ENCODE results near the gene NTN5. TPM values are rescaled to one million over a fixed set of nuclear protein-coding genes. Genes with fewer than 3 reads are reported as not detected.

Gene NTN5
- total RNA-seq, 3 donors from 2014 or later (not counting 1 experiment from before 2014, with no cell fraction given) = 1.3 to 3.4 (median 2.1) TPM

DNA sequence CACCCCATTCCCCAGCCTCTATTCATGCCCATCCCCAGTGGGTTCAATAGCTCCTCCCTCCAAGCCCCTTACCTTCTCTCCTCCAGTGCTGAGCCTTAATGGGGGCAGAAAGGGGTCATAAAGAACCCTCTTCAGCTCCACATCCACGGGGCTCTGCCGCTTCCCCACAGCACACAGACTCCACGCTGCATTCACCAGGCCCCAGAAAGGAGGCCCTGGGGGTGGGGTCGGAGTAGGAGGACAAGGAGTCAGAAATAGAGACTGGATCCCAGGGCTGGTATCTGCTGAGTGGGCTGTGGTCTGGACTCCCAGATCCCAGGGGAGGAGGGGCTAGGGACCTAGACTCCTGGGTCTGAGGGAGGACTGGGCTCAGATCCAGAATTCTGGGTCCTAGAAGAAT, 28.5 kb downstream of the NTN5 start:
- Mint-ChIP-seq H3K27me3 (ENCODE audit: low read depth in 2 of 2) (peaks cover 0 to 3% of the 10 kb centered on the region in 2 donors), H3K4me3 (peak overlapping the region; percentile 31), H3K36me3 (no peaks in the 10 kb centered on the region), H3K4me1 (peaks cover 24 to 39% of the 10 kb centered on the region in 2 donors), H3K9me3 (no peaks in the 10 kb centered on the region), H3K27ac (peak overlapping the region in 1 of 2 donors; percentile 95)
- H3K4me1 ChIP-seq (ENCODE audit: control insufficient read depth, insufficient read depth, low read length) = peaks cover 51% of the 10 kb centered on the region
- no peaks in the 10 kb centered on the region for H3K27me3 ChIP-seq (ENCODE audit: control insufficient read depth, insufficient read depth, low read length)
- no peaks in the 10 kb centered on the region for H3K36me3 ChIP-seq (ENCODE audit: control insufficient read depth, insufficient read depth, low read length)
- intact Hi-C loops (cut with micrococcal nuclease) = loop anchor here (10.0 kb wide), 1 partner anchor 320 kb away; the partner anchor contains the start of gene FTL
- no peak overlapping the region for H3K4me3 ChIP-seq (ENCODE audit: low read length)
- TF ChIP-seq, protein P1, sequence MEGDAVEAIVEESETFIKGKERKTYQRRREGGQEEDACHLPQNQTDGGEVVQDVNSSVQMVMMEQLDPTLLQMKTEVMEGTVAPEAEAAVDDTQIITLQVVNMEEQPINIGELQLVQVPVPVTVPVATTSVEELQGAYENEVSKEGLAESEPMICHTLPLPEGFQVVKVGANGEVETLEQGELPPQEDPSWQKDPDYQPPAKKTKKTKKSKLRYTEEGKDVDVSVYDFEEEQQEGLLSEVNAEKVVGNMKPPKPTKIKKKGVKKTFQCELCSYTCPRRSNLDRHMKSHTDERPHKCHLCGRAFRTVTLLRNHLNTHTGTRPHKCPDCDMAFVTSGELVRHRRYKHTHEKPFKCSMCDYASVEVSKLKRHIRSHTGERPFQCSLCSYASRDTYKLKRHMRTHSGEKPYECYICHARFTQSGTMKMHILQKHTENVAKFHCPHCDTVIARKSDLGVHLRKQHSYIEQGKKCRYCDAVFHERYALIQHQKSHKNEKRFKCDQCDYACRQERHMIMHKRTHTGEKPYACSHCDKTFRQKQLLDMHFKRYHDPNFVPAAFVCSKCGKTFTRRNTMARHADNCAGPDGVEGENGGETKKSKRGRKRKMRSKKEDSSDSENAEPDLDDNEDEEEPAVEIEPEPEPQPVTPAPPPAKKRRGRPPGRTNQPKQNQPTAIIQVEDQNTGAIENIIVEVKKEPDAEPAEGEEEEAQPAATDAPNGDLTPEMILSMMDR (IDR thresholded peaks at IDR 0.05) = no peak
- WGBS (ENCODE audit: insufficient coverage) = 81% methylated on average over 4 of the region's 4 CpGs
- no peak overlapping the region for H3K27ac ChIP-seq (ENCODE audit: low read length)
- ATAC-seq (no peak), DNase-seq (no peak)
- H3K9me3 ChIP-seq (ENCODE audit: control insufficient read depth, insufficient read depth, low read length) = no peaks in the 10 kb centered on the region

DNA sequence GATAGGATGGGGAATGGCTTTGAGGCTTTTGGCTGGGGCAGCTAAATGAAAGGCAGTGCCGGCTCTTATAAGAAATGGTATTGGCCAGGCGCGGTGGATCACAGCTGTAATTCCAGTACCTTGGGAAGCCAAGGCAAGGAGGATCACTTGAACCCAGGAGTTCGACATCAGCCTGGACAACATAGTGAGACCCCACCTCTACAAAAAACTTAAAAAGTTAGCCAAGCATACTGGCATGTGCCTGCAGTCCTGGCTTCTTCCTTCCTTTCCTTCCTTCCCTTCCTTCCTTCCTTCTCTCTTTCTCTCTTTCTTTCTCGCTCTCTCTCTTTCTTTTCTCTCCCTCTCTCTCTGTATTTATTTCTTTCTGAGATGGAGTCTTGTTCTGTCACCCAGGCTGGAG, 30.0 kb downstream of the NTN5 start:
- Mint-ChIP-seq H3K27ac (no peak overlapping the region), H3K27me3 (ENCODE audit: low read depth in 2 of 2) (peaks cover 0 to 3% of the 10 kb centered on the region in 2 donors), H3K4me3 (no peak overlapping the region), H3K9me3 (peaks cover 0 to 4% of the 10 kb centered on the region in 2 donors), H3K4me1 (peaks cover 28 to 48% of the 10 kb centered on the region in 2 donors), H3K36me3 (no peaks in the 10 kb centered on the region)
- no peak overlapping the region for H3K4me3 ChIP-seq (ENCODE audit: low read length)
- no peaks in the 10 kb centered on the region for H3K36me3 ChIP-seq (ENCODE audit: control insufficient read depth, insufficient read depth, low read length)
- H3K27ac ChIP-seq (ENCODE audit: low read length) = no peak overlapping the region
- no peaks in the 10 kb centered on the region for H3K27me3 ChIP-seq (ENCODE audit: control insufficient read depth, insufficient read depth, low read length)
- ATAC-seq = no peak
- TF ChIP-seq, protein P1 (IDR thresholded peaks at IDR 0.05) = no peak
- 93% methylated on average over 5 of the region's 5 CpGs for WGBS (ENCODE audit: insufficient coverage)
- no peak for DNase-seq
- intact Hi-C loops (cut with micrococcal nuclease) = loop anchor here (10.0 kb wide), 1 partner anchor 322 kb away; the partner anchor contains the start of gene FTL
- no peaks in the 10 kb centered on the region for H3K9me3 ChIP-seq (ENCODE audit: control insufficient read depth, insufficient read depth, low read length)
- peaks cover 52% of the 10 kb centered on the region for H3K4me1 ChIP-seq (ENCODE audit: control insufficient read depth, insufficient read depth, low read length)

GRCh38 chr19:48641850-48642249, 31.0 kb downstream of the NTN5 start:
- Mint-ChIP-seq H3K27ac (no peak overlapping the region), H3K4me3 (no peak overlapping the region)

More at GRCh38 chr19:48641850-48642249, 31.0 kb downstream of the NTN5 start:
- H3K4me3 ChIP-seq (ENCODE audit: low read length) = no peak overlapping the region
- H3K4me1 Mint-ChIP-seq = peaks cover 32 to 48% of the 10 kb centered on the region in 2 donors
- H3K9me3 ChIP-seq (ENCODE audit: control insufficient read depth, insufficient read depth, low read length) = no peaks in the 10 kb centered on the region
- H3K27me3 Mint-ChIP-seq (ENCODE audit: low read depth in 2 of 2) = peaks cover 0 to 3% of the 10 kb centered on the region in 2 donors
- no peaks in the 10 kb centered on the region for H3K36me3 Mint-ChIP-seq
- peaks cover 0 to 4% of the 10 kb centered on the region in 2 donors for H3K9me3 Mint-ChIP-seq
- no peak overlapping the region for H3K27ac ChIP-seq (ENCODE audit: low read length)
- H3K4me1 ChIP-seq (ENCODE audit: control insufficient read depth, insufficient read depth, low read length) = peaks cover 42% of the 10 kb centered on the region
- no peaks in the 10 kb centered on the region for H3K36me3 ChIP-seq (ENCODE audit: control insufficient read depth, insufficient read depth, low read length)
- WGBS (ENCODE audit: insufficient coverage) = 99% methylated on average over 2 of the region's 2 CpGs
- no peaks in the 10 kb centered on the region for H3K27me3 ChIP-seq (ENCODE audit: control insufficient read depth, insufficient read depth, low read length)
- TF ChIP-seq, protein P1 (IDR thresholded peaks at IDR 0.05) = no peak
- ATAC-seq = no peak
- intact Hi-C loops (cut with micrococcal nuclease) = loop anchor here (10.0 kb wide), 1 partner anchor 323 kb away; the partner anchor contains the start of gene FTL
- DNase-seq = no peak
